BE2C (cell line): ENCODE measurements around the gene TGFBR2.
"Not testable (repeated sequence)": the region's sequence is repeated elsewhere in the genome, so short reads cannot be mapped to it uniquely, and the experiment has no call there.

Experiments
- DNase-seq: peaks from one replicate; pipeline ENCODE4 v3.0.0-alpha.2; 2020
- H3K27me3 ChIP-seq: fragments of 250-450 bp; sonication (Bioruptor Pico); 2 replicates; pipeline ENCODE4 v1.5.1; 2020; ENCODE audit warnings: mild to moderate bottlenecking
- H3K36me3 ChIP-seq: fragments of 250-450 bp; sonication (Bioruptor Pico); 2 replicates; pipeline ENCODE4 v1.5.1; 2020; ENCODE audit warnings: mild to moderate bottlenecking
- H3K4me1 ChIP-seq: fragments of 250-450 bp; sonication (Bioruptor Pico); 2 replicates; pipeline ENCODE4 v1.5.1; 2020
- H3K4me3 ChIP-seq: 2 replicates; pipeline ENCODE4 v1.5.1; 2011; ENCODE audit warnings: low read depth, low read length
- H3K9me3 ChIP-seq: fragments of 250-450 bp; sonication (Bioruptor Pico); 2 replicates; pipeline ENCODE4 v1.5.1; 2020
- TF ChIP-seq, protein P1 (sequence below): IDR thresholded peaks from 2 replicates; pipeline ENCODE4 v1.5.1; 2012; ENCODE audit warnings: mild to moderate bottlenecking, low read depth, low read length

TGFBR2 gene

DNA sequence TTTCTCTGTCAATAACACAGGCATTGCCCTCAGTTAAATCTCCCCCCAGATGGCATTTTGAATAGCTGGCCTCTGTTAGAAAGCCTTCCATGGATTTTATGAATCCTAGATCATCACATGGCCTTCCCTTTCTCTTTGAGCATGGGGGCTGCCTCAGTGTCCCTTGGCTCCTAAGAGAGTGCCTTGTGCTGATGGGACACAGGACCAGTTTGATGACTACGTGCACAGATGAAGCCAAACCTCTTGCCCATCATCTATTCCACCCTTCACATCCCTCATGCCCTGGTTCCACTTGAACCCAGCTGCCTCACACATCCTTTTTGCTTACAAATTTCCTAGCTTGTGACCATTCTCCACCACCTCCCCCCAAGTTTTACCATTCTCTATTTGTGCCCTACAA lies 12.9 kb downstream of the TGFBR2 start:
- H3K27me3 ChIP-seq, result no peaks in the 10 kb centered on the region
- TF ChIP-seq, protein P1, sequence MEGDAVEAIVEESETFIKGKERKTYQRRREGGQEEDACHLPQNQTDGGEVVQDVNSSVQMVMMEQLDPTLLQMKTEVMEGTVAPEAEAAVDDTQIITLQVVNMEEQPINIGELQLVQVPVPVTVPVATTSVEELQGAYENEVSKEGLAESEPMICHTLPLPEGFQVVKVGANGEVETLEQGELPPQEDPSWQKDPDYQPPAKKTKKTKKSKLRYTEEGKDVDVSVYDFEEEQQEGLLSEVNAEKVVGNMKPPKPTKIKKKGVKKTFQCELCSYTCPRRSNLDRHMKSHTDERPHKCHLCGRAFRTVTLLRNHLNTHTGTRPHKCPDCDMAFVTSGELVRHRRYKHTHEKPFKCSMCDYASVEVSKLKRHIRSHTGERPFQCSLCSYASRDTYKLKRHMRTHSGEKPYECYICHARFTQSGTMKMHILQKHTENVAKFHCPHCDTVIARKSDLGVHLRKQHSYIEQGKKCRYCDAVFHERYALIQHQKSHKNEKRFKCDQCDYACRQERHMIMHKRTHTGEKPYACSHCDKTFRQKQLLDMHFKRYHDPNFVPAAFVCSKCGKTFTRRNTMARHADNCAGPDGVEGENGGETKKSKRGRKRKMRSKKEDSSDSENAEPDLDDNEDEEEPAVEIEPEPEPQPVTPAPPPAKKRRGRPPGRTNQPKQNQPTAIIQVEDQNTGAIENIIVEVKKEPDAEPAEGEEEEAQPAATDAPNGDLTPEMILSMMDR, result no peak
- no peaks in the 10 kb centered on the region for H3K36me3 ChIP-seq
- DNase-seq, result no peak
- H3K4me1 ChIP-seq, result no peaks in the 10 kb centered on the region
- H3K9me3 ChIP-seq, result no peaks in the 10 kb centered on the region
- no peak overlapping the region for H3K4me3 ChIP-seq

DNA sequence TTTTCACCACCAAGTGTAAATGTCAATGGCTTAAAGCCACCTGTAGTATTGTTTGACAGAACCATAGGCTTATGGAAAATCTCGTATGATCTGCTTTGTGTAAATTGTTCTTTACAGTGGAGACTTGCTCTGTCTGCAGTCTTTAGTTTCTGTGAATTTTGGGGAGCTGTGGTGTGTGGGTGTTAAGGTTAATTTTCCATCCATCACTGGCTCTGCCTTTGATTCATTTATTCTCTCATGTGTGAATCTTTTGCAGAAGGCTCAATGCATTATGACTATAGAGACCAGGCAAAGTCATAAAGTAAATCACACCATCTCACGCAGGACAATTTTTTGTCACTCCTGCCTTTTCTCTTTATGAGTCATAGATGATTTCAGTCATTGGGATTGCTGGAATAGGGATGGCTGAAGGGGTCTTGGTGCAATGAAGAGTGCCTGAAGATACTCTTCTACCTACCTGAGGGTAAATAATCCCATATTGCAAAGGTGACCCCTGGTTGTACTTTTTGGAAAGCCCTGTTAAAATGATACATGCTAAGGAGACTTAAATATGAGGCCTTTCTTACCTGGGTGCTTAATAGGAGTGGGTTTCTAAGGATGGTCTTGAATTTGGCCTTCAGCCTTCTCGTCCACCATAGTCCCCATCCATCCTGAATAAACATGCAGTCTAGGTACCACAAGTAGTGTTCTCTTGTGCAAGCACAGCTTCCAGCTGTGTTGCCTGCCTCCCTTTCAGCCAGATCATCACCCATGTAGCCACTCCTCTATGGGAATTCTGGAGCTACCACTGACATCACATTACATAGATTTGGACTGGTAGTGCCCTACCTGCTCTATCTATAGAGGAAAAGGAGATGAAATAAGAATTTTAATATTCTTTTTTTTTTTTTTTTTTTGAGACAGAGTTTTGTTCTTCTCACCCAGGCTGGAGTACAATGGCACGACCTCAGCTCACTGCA lies 14.3 kb downstream of the TGFBR2 start:
- Histone ChIP-seq H3K4me1 (no peaks in the 10 kb centered on the region), H3K4me3 (no peak overlapping the region), H3K36me3 (no peaks in the 10 kb centered on the region), H3K9me3 (no peaks in the 10 kb centered on the region), H3K27me3 (no peaks in the 10 kb centered on the region)
- TF ChIP-seq, protein P1, result no peak
- DNase-seq, result no peak

DNA sequence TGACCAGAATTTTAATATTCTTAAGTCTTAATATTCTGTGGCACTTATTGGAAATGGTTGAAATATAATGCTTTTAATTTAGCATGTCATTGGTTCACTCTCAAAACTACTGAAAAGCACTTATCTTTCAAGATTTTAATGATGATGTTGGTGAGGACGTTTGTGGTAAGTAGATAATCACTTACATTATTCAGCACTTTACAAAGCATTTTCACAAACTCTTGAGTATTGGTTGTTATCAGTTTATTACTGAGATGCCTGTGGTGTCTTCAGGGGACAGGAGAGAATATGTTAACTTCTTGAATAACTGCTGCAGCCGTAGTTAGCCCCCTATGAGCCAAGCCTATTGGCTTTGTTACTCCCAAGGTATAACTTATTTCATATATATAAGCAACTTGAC lies 15.2 kb downstream of the TGFBR2 start:
- DNase-seq, result no peak
- no peaks in the 10 kb centered on the region for H3K9me3 ChIP-seq
- H3K4me1 ChIP-seq, result no peaks in the 10 kb centered on the region
- no peak overlapping the region for H3K4me3 ChIP-seq
- H3K27me3 ChIP-seq, result no peaks in the 10 kb centered on the region
- no peaks in the 10 kb centered on the region for H3K36me3 ChIP-seq
- TF ChIP-seq, protein P1, result no peak

DNA sequence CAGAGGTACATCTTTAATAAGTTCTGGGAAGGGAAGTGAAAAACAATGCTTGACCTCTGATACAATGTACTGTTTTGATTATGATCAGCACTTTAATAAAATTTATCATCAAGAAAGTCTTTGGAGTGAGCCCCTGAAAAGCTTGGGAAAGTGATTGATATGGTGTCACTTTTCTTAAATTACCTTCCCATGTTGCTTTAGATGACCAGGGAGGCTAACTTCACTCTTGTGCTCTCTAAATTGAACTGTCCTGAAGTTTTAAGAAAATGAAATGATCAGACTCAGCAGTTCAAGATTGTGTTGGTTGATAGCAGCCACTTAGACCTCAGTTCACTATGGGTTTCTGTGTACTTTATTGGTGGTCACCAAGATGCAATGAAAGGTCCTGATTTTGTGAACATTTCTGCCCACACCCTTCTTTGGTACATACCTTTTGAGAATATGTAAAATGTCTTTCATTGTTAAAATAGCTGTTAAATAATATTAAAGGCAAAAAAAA lies 15.7 kb downstream of the TGFBR2 start:
- H3K4me3 ChIP-seq, result no peak overlapping the region
- no peaks in the 10 kb centered on the region for H3K27me3 ChIP-seq
- no peaks in the 10 kb centered on the region for H3K4me1 ChIP-seq
- DNase-seq, result no peak
- H3K9me3 ChIP-seq, result no peaks in the 10 kb centered on the region
- TF ChIP-seq, protein P1, result no peak
- H3K36me3 ChIP-seq, result no peaks in the 10 kb centered on the region

DNA sequence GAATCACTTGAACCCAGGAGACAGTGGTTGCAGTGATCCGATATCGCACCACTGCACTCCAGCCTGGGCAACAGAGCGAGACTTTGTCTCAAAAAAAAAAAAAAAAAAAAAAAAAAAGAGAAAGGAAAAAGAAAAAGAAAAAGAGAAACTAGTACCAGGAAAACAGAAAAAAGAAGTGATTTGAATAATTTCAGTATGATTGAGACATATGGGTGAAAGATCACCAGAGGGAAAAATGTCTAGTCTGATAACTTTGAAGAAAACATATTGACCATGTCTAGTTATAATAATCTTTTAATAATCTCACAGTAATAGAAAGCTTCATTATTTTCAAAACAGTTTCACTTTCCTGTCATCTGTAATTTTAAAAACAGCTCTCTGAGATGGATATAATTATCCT lies 16.4 kb downstream of the TGFBR2 start:
- DNase-seq, result no peak
- H3K4me1 ChIP-seq, result no peaks in the 10 kb centered on the region
- no peaks in the 10 kb centered on the region for H3K9me3 ChIP-seq
- TF ChIP-seq, protein P1, result no peak
- H3K27me3 ChIP-seq, result no peaks in the 10 kb centered on the region
- no peak overlapping the region for H3K4me3 ChIP-seq
- no peaks in the 10 kb centered on the region for H3K36me3 ChIP-seq

DNA sequence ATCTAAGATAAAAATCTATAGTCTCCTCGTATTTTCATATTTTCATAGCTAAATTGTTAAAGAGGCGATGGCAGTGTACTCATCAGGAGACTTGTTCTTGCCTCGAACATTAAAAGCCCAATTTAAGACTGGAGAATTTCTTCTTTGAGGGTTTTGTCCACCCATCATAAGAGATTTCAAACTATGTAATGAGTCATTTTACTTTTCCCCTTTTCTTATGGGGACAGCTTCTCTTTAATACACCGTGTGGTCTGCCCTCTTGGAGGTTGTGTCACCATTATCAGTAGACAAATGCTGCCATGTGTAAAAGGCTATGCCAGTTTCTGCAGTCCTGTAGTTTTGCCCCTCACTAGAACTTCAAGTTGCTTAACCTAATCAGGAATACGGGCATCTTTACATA lies 16.9 kb downstream of the TGFBR2 start:
- TF ChIP-seq, protein P1, result no peak
- no peaks in the 10 kb centered on the region for H3K4me1 ChIP-seq
- no peak overlapping the region for H3K4me3 ChIP-seq
- H3K27me3 ChIP-seq, result no peaks in the 10 kb centered on the region
- H3K9me3 ChIP-seq, result no peaks in the 10 kb centered on the region
- DNase-seq, result no peak
- H3K36me3 ChIP-seq, result no peaks in the 10 kb centered on the region

DNA sequence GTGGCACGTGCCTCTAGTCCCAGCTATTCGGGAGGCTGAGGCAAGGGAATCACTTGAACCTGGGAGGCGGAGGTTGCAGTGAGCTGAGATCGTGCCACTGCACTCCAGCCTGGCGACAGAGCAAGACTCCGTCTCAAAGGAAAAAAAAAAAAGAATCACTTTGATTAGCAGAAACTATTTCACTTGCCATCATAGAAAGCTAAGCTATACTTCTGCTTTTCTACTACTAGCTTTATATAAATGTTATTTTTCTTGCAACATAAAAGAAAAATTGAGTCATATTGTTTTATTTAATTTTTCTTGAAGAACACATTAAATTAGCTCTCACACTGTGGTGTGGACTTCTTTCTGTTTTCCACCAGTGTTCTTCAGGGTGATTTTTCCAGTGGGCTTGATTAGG lies 18.1 kb downstream of the TGFBR2 start:
- not testable (repeated sequence) for H3K36me3 ChIP-seq, DNase-seq, H3K9me3 ChIP-seq, H3K4me3 ChIP-seq, H3K27me3 ChIP-seq, H3K4me1 ChIP-seq
